Smooth muscle cell (in vitro differentiated cells): ENCODE data around the gene GRK2. TPM values are rescaled to one million over a fixed set of nuclear protein-coding genes. Genes with fewer than 3 reads are reported as not detected.

ENCODE experiments used
- DNase-seq: peaks from one replicate; lab custom pipeline; 2025; ENCODE audit not compliant: unreplicated experiment; lab: John Stamatoyannopoulos, UW
- H2AFZ ChIP-seq: fragments of 200-600 bp; sonication (generic); 2 replicates; pipeline ENCODE4 v1.6.0; 2016; ENCODE audit warnings: antibody characterized with exemption, low read depth, mild to moderate bottlenecking
- H3F3A ChIP-seq: fragments of 200-600 bp; sonication (generic); 2 replicates; pipeline ENCODE4 v1.6.0; 2017; ENCODE audit warnings: antibody characterized with exemption, low read depth
- H3K27ac ChIP-seq: fragments of 200-600 bp; sonication (generic); 2 replicates; pipeline ENCODE4 v1.5.1; 2016; ENCODE audit warnings: low read depth, mild to moderate bottlenecking
- H3K27me3 ChIP-seq: fragments of 200-600 bp; sonication (generic); 2 replicates; pipeline ENCODE4 v1.6.1; 2016; ENCODE audit warnings: low read depth, mild to moderate bottlenecking
- H3K36me3 ChIP-seq: fragments of 200-600 bp; sonication (generic); 2 replicates; pipeline ENCODE4 v1.5.1; 2016; ENCODE audit warnings: low read depth
- H3K4me1 ChIP-seq: fragments of 200-600 bp; sonication (generic); 2 replicates; pipeline ENCODE4 v1.5.1; 2016; ENCODE audit warnings: low read depth
- H3K4me2 ChIP-seq: fragments of 200-600 bp; sonication (generic); 2 replicates; pipeline ENCODE4 v1.6.0; 2016; ENCODE audit warnings: mild to moderate bottlenecking
- H3K4me3 ChIP-seq: fragments of 200-600 bp; sonication (generic); 2 replicates; pipeline ENCODE4 v1.5.1; 2016; ENCODE audit warnings: mild to moderate bottlenecking
- H3K79me2 ChIP-seq: fragments of 200-600 bp; sonication (generic); 2 replicates; pipeline ENCODE4 v1.6.0; 2016; ENCODE audit warnings: low read depth, mild to moderate bottlenecking
- H3K9ac ChIP-seq: fragments of 200-600 bp; sonication (generic); 2 replicates; pipeline ENCODE4 v1.6.0; 2016; ENCODE audit warnings: low read depth
- H3K9me3 ChIP-seq: fragments of 200-600 bp; sonication (generic); replicated peaks from 2 replicates; pipeline ENCODE4 v1.5.1; 2016; ENCODE audit warnings: low read depth
- H4K20me1 ChIP-seq: fragments of 200-600 bp; sonication (generic); 2 replicates; pipeline ENCODE4 v1.6.0; 2016; ENCODE audit warnings: low read depth
- WGBS: methylation state at CpG from one replicate; pipeline ENCODE4 v1.1.7; 2016; ENCODE audit warnings: low lambda C conversion rate; 5-methylcytosine and 5-hydroxymethylcytosine counted together
- polyA plus RNA-seq: library from polyadenylated mRNA; unstranded; fragments of >200 nt; fragmentation: Nextera tagmentation; extraction: Ambion mirVana; gene quantifications from 2 replicates; pipeline ENCODE4 v1.2.1, GENCODE V29; 2016
- total RNA-seq: library from RNA; depleted of rRNA; stranded (reverse); fragments of >200 nt; gene quantifications from 2 replicates; pipeline ENCODE4 v1.2.3, GENCODE V29; 2014
- TF ChIP-seq, protein P1 (sequence below): fragments of 200-600 bp; sonication (generic); IDR thresholded peaks from 2 replicates; pipeline ENCODE4 v1.5.1; 2017; ENCODE audit warnings: borderline replicate concordance, mild to moderate bottlenecking, antibody characterized with exemption; ENCODE audit not compliant: insufficient read depth, poor library complexity, severe bottlenecking

The GRK2 gene
- total and polyA plus RNA-seq, 2 experiments from 2014 or later: 22.2 to 42.5 TPM

DNA sequence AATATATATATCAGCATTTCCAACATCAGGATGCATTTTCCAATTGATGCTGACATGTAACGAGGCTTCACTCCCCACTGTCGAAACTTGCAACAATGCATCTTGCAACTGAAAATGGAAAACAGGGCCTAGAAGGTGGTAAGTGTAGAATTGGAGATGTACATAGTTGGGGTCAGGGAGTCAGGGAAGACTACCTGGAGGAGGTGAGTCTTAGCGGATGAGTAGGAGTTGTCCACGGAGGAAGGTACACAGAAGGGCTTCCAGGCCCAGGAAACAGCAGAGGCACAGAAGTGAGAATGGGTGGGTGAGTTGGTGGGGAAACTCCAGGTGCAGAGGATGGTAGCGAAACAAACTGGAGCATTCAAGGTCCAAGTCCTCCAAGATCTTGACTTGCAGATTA lies 2.0 kb upstream of the GRK2 start:
- H3K4me3 ChIP-seq: no peak overlapping the region
- peaks cover 19% of the 10 kb centered on the region for H4K20me1 ChIP-seq
- no peak overlapping the region for H2AFZ ChIP-seq
- no peak for DNase-seq
- H3K4me2 ChIP-seq: no peak overlapping the region
- peaks cover 2% of the 10 kb centered on the region for H3K4me1 ChIP-seq
- TF ChIP-seq, protein P1, sequence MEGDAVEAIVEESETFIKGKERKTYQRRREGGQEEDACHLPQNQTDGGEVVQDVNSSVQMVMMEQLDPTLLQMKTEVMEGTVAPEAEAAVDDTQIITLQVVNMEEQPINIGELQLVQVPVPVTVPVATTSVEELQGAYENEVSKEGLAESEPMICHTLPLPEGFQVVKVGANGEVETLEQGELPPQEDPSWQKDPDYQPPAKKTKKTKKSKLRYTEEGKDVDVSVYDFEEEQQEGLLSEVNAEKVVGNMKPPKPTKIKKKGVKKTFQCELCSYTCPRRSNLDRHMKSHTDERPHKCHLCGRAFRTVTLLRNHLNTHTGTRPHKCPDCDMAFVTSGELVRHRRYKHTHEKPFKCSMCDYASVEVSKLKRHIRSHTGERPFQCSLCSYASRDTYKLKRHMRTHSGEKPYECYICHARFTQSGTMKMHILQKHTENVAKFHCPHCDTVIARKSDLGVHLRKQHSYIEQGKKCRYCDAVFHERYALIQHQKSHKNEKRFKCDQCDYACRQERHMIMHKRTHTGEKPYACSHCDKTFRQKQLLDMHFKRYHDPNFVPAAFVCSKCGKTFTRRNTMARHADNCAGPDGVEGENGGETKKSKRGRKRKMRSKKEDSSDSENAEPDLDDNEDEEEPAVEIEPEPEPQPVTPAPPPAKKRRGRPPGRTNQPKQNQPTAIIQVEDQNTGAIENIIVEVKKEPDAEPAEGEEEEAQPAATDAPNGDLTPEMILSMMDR: no peak
- H3K27ac ChIP-seq: no peak overlapping the region
- H3K9ac ChIP-seq: no peak overlapping the region
- H3K79me2 ChIP-seq: peaks cover 32% of the 10 kb centered on the region
- no peaks in the 10 kb centered on the region for H3K9me3 ChIP-seq
- no peaks in the 10 kb centered on the region for H3K36me3 ChIP-seq
- 95% methylated on average over 5 of the region's 5 CpGs for WGBS
- peaks cover 5% of the 10 kb centered on the region for H3F3A ChIP-seq
- H3K27me3 ChIP-seq: no peaks in the 10 kb centered on the region

DNA sequence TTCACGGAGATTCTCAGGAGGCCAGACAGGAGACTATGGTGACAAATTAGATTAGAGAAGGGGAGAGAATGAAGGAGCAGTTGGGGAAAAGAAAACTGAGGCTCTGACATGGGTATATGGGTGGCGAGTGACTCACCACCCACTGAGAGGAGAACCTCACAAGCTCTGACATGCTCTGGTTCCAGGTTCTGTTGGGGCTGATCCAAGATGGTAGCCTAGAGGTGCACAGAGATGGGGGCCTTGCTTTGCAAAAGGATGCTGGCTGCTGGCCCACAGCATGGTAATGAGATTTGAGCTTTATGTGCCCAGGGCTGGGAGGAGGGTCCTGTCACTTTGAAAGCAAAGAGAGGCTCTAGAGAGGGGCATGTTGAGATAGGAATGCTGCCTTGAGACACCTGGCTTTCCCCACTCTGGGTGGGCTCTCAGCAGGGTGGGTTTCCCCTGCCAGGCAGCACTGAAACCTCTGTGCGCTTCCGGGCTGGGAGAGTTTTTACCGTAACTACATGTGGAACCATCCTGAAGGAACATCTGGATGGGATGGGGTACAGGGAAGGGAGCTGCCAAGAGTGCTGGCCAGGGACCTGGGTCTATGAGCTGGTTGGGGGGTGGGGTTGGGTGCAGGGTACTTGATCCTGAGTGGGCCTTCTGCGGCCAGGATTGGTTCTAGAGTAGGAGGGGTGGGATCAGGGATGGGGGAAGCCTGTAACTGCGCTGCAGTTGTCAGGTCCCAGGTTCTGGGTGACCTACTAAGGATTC lies 1.2 kb upstream of the GRK2 start:
- Histone ChIP-seq H4K20me1 (peaks cover 27% of the 10 kb centered on the region), H3K9me3 (no peaks in the 10 kb centered on the region), H3K27ac (no peak overlapping the region), H3F3A (peaks cover 5% of the 10 kb centered on the region), H3K36me3 (no peaks in the 10 kb centered on the region), H3K9ac (no peak overlapping the region), H3K4me2 (no peak overlapping the region), H3K4me1 (peaks cover 10% of the 10 kb centered on the region), H3K79me2 (peaks cover 40% of the 10 kb centered on the region), H3K27me3 (no peaks in the 10 kb centered on the region), H3K4me3 (no peak overlapping the region), H2AFZ (no peak overlapping the region)
- no peak for DNase-seq
- WGBS: 93% methylated on average over 7 of the region's 7 CpGs
- TF ChIP-seq, protein P1: no peak

DNA sequence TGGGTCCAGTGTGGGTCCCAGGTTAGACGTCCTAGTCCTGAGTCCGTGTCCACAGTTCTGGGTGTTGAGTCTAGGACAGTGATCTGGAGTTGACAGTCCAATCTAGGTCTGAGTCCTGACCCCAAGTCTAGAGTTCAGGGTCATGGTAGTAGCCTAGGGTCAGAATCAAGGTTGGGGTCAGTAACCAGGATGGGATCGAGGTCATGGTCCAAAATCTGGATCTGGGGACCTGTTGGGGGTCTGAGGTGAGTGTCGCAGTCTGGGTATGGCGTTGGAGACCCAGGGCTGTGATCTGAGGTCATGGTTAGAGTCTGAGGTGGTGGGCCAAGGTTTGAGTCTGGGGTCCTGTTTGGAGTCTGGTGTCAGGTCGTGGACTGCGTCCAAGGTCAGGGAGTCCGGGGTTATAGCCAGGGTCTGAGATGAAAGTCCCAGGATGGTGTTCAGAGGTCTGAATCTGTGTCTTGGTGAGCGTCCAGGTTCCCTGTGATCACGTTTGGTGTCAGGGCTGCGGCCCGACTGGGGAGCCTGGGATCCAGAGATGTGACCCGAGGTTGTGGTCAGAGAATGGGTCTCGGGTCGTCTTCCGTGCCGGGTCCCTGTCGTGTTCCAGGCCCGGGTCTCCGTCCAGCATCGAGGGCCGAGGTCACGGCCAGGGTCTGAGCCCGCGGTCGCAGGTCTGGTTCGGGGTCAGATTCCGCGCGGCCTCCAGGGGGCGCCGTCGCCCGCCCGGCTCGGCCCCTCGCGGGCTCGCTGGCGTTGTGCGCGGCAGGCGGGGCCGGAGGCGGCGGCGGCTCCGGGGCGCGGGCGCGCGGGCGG lies 432 bp upstream of the GRK2 start:
- Histone ChIP-seq H3K36me3 (no peaks in the 10 kb centered on the region), H3K27ac (no peak overlapping the region), H3K4me1 (peaks cover 18% of the 10 kb centered on the region), H4K20me1 (peaks cover 35% of the 10 kb centered on the region), H2AFZ (no peak overlapping the region), H3K9ac (peak overlapping the region; percentile 34), H3K4me2 (peak overlapping the region; percentile 76), H3K79me2 (peaks cover 48% of the 10 kb centered on the region), H3K27me3 (no peaks in the 10 kb centered on the region), H3K4me3 (peak overlapping the region; percentile 32), H3F3A (peaks cover 5% of the 10 kb centered on the region), H3K9me3 (no peaks in the 10 kb centered on the region)
- 28% methylated on average over 33 of the region's 54 CpGs for WGBS
- peak; percentile 45 for DNase-seq
- TF ChIP-seq, protein P1: peak; percentile 71
